T-cell (primary cell): ENCODE data around the gene STRN3. TPM values are rescaled to one million over a fixed set of nuclear protein-coding genes. Genes with fewer than 3 reads are reported as not detected.

Source experiments
- ATAC-seq, 4 experiments: fragments of 200-7000 bp in 3 of 4; fragments of 150-1000 bp in 1 of 4; cut with Tn5 transposase; replicated peaks in 1 of 4; 1 replicate in 3 of 4; 2 replicates in 1 of 4; pipeline ENCODE4 v1.10.0; 2021; ENCODE audit warnings: moderate library complexity in 3 of 4, mild to moderate bottlenecking in 2 of 4, moderate number of reproducible peaks in 1 of 4
- CTCF ChIA-PET, 2 donors: fragments of 300-600 bp; sonication (Branson Sonifier 250); formaldehyde crosslinking; loops; one replicate each; lab custom pipeline; 2022; ENCODE audit warnings: antibody characterized with exemption in 2 of 2; lab: Charles Lee
- POLR2A ChIA-PET, 2 donors: fragments of 300-600 bp; sonication (Branson Sonifier 250); formaldehyde crosslinking; loops; one replicate each; lab custom pipeline; 2022; ENCODE audit warnings: antibody characterized with exemption in 2 of 2; lab: Charles Lee
- DNase-seq, 35 experiments: peaks; one replicate each; pipeline versions ENCODE4 v3.0.0 to v3.0.0-alpha.2; 2013 to 2023
- H3K27ac ChIP-seq: one replicate; pipeline ENCODE4 v1.5.1; 2013; ENCODE audit warnings: low read length
- H3K27me3 ChIP-seq, 2 experiments: replicated peaks in 1 of 2; 1 replicate in 1 of 2; 2 replicates in 1 of 2; pipeline versions ENCODE4 v1.6.1 to v1.7.0; 2013; ENCODE audit warnings: low read length in 1 of 2, mixed read lengths in 1 of 2; ENCODE audit not compliant: control insufficient read depth in 2 of 2, insufficient read depth in 2 of 2; ENCODE audit errors: extremely low read depth in 1 of 2
- H3K36me3 ChIP-seq, 2 donors: 1 replicate in 1 of 2; 2 replicates in 1 of 2; pipeline versions ENCODE4 v1.6.1 to v1.7.0; 2013; ENCODE audit warnings: low read length in 1 of 2; ENCODE audit not compliant: control insufficient read depth in 2 of 2, insufficient read depth in 1 of 2; ENCODE audit errors: extremely low read depth in 1 of 2
- H3K4me1 ChIP-seq, 2 experiments: 1 replicate in 1 of 2; 2 replicates in 1 of 2; pipeline versions ENCODE4 v1.6.1 to v1.7.0; 2013; ENCODE audit warnings: low read length in 2 of 2, mixed read lengths in 1 of 2; ENCODE audit not compliant: insufficient read depth in 2 of 2, control insufficient read depth in 1 of 2; ENCODE audit errors: extremely low read depth in 1 of 2
- H3K4me3 ChIP-seq, 2 donors: 1 replicate in 1 of 2; 2 replicates in 1 of 2; pipeline versions ENCODE4 v1.5.1 to v1.7.0; 2013; ENCODE audit warnings: mild to moderate bottlenecking in 2 of 2, low read length in 1 of 2, moderate library complexity in 1 of 2; ENCODE audit not compliant: control insufficient read depth in 1 of 2; ENCODE audit errors: extremely low read depth in 1 of 2
- H3K9me3 ChIP-seq: 2 replicates; pipeline ENCODE4 v1.7.0; 2013
- H3K27ac Mint-ChIP-seq, 2 donors: one replicate each; pipeline ENCODE4 v1.8.0; 2020 to 2021; ENCODE audit warnings: mild to moderate bottlenecking in 2 of 2, mixed read lengths in 2 of 2
- H3K27me3 Mint-ChIP-seq, 2 donors: one replicate each; pipeline ENCODE4 v1.8.0; 2021 to 2022; ENCODE audit warnings: mixed read lengths in 2 of 2
- H3K36me3 Mint-ChIP-seq: one replicate; pipeline ENCODE4 v1.8.0; 2021; ENCODE audit warnings: mixed read lengths
- H3K4me1 Mint-ChIP-seq, 3 donors: one replicate each; pipeline ENCODE4 v1.8.0; 2020 to 2022; ENCODE audit warnings: mixed read lengths in 3 of 3, mild to moderate bottlenecking in 1 of 3
- H3K4me3 Mint-ChIP-seq, 3 donors: one replicate each; pipeline ENCODE4 v1.8.0; 2020 to 2022; ENCODE audit warnings: mild to moderate bottlenecking in 3 of 3, mixed read lengths in 3 of 3, moderate library complexity in 3 of 3
- H3K9me3 Mint-ChIP-seq, 3 donors: one replicate each; pipeline ENCODE4 v1.8.0; 2020 to 2022; ENCODE audit warnings: mixed read lengths in 3 of 3
- WGBS: methylation state at CpG from one replicate; pipeline ENCODE4 v1.1.5; 2013; ENCODE audit warnings: missing lambda C conversion rate; ENCODE audit not compliant: insufficient coverage; 5-methylcytosine and 5-hydroxymethylcytosine counted together
- total RNA-seq, 35 experiments: library from RNA in 6 of 35; stranded (reverse) in 6 of 35; fragments of 120-200 nt in 1 of 35; gene quantifications; one replicate each; pipeline versions ENCODE4 v1.2.1 to v1.2.4 and lab custom pipeline; 2013 to 2026

Gene STRN3
- total RNA-seq, 5 donors from 2014 or later (not counting 1 experiment from before 2014, with no cell fraction given): 18.4 to 31.4 (median 21.5) TPM

DNA sequence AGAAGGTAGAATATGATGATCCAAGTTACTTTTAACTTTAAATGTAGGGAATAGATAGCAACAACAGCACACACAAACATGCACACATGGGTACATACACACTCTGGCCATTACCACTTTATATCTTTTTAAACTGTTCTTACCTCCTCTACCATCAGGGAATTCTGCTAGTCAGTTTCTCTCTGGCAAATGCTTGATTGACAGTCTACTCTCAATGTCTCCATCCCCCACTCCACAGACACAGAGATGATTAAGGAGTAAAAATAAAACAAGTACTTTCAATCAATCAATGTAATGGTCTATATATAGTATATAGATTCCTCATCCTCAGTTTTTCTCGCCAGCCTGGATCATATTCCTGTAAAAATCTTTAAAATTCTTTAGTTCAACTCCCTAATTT, 16.1 kb upstream of the STRN3 start:
- ChIA-PET CTCF (interaction anchor here in 1 of 2 donors (0.6 kb wide), 1 partner anchor 8 kb away, joined by 4 read pairs; no protein-coding TSS in a partner anchor), POLR2A (no interaction called here)
- Histone ChIP-seq H3K9me3 (no peaks in the 10 kb centered on the region), H3K4me3 (no peak overlapping the region), H3K36me3 (no peaks in the 10 kb centered on the region), H3K27me3 (no peaks in the 10 kb centered on the region), H3K4me1 (no peaks in the 10 kb centered on the region), H3K27ac (no peak overlapping the region)
- peaks cover 5 to 11% (median 6%) of the 10 kb centered on the region in 3 donors for H3K4me1 Mint-ChIP-seq
- peaks cover 26% of the 10 kb centered on the region for H3K36me3 Mint-ChIP-seq
- ATAC-seq: no peak
- H3K27ac Mint-ChIP-seq: no peak overlapping the region
- no CpG with 5 or more reads among the region's 1 CpG for WGBS
- no peaks in the 10 kb centered on the region for H3K9me3 Mint-ChIP-seq
- H3K4me3 Mint-ChIP-seq: no peak overlapping the region
- DNase-seq: no peak
- H3K27me3 Mint-ChIP-seq: no peaks in the 10 kb centered on the region

DNA sequence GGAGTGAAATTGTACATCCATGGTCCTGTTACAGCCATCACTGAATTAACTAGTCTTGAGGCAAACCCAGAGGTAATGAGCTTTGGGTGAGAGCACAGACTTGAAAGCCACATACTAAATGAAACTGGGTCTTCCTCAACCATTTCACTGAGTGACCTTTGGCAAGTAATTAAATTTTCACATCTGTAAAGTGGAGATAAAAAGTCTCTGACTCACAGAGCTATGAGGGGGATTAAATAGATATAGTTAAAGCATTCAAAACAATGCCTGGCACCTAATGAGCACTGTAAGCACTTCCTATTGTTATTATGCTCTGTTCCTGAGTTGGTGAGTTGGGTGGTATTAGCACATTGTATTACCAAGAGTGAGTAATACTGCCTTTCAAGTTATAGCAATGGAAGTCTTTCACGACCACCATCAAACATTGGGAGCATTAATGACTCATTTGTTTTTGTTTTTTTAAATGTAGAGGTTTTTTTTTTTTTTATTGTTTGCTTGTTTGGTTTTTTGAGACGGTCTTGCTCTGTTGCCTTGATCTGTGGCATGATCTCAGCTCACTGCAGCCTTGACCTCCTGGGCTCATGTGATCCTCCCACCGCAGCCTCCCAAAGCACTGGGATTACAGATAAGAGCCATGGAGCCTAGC, 12.5 kb upstream of the STRN3 start:
- Mint-ChIP-seq H3K4me3 (no peak overlapping the region), H3K27ac (no peak overlapping the region), H3K4me1 (no peaks in the 10 kb centered on the region), H3K9me3 (no peaks in the 10 kb centered on the region), H3K36me3 (peaks cover 22% of the 10 kb centered on the region), H3K27me3 (no peaks in the 10 kb centered on the region)
- no peaks in the 10 kb centered on the region for H3K4me1 ChIP-seq
- ChIA-PET POLR2A (interaction anchor here (0.6 kb wide), 3 partner anchors 88 to 421 kb away, joined by 4 read pairs; no protein-coding TSS in a partner anchor), CTCF (interaction anchor here in 1 of 2 donors (0.6 kb wide), 1 partner anchor 48 kb away, joined by 5 read pairs; no protein-coding TSS in a partner anchor)
- ATAC-seq (no peak), DNase-seq (no peak)
- H3K36me3 ChIP-seq: peaks cover 0 to 3% of the 10 kb centered on the region in 2 donors
- H3K4me3 ChIP-seq: no peak overlapping the region
- no peak overlapping the region for H3K27ac ChIP-seq
- H3K9me3 ChIP-seq: no peaks in the 10 kb centered on the region
- H3K27me3 ChIP-seq: no peaks in the 10 kb centered on the region
- WGBS: no CpG with 5 or more reads among the region's 3 CpGs

DNA sequence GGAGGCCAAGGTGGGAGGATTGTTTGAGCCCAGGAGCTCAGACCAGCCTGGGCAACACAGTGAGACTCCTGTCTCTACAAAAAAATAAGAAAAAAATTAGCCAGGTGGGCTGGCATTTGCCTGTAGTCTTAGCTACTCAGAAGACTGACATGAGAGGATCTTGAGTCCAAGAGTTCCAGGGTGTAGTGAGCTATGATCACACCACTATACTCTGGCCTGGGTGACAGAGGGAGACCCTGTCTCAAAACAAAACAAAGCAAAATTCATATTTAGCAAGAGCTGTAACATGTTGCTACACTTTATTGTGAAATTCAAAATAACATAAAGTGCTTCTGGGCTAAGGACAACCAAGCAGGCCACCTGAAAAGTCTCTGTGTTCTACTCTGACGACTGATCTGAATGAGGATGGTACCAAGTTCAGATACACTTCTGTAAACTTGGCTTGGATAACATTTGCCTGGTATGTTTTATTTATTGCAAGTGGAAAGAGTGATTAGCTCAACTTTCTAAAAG, 11.6 kb upstream of the STRN3 start:
- Histone ChIP-seq H3K36me3 (peaks cover 0 to 3% of the 10 kb centered on the region in 2 donors), H3K27me3 (no peaks in the 10 kb centered on the region), H3K9me3 (no peaks in the 10 kb centered on the region), H3K4me1 (no peaks in the 10 kb centered on the region), H3K27ac (no peak overlapping the region), H3K4me3 (no peak overlapping the region)
- Mint-ChIP-seq H3K36me3 (peaks cover 19% of the 10 kb centered on the region), H3K4me3 (no peak overlapping the region), H3K4me1 (peaks cover 2 to 8% (median 3%) of the 10 kb centered on the region in 3 donors), H3K27ac (no peak overlapping the region), H3K9me3 (no peaks in the 10 kb centered on the region), H3K27me3 (no peaks in the 10 kb centered on the region)
- no peak for DNase-seq
- CTCF ChIA-PET: no interaction called here
- 100% methylated on average over 1 of the region's 1 CpG for WGBS
- no peak for ATAC-seq
- POLR2A ChIA-PET: no interaction called here

DNA sequence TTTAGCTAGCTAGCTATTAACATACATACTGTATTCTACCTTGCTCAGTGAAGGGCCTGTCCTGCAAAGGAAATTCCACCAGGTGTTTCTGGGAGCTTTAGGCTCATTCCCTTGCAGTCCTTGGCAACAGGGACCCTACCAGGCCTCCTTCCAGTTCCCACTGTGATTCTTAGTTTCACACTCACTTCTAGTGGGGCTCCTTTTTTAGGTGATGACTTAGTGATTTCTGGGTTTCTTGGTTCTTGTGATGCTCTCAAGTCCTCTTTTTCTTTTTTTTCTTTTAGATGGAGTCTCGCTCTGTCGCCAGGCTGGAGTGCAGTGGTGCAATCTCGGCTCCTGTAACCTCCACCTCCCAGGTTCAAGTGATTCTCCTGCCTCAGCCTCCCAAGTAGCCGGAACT, 10.4 kb upstream of the STRN3 start:
- H3K4me1 ChIP-seq: no peaks in the 10 kb centered on the region
- no peak overlapping the region for H3K4me3 ChIP-seq
- Mint-ChIP-seq H3K4me1 (peaks cover 7 to 11% (median 9%) of the 10 kb centered on the region in 3 donors), H3K9me3 (no peaks in the 10 kb centered on the region), H3K27me3 (no peaks in the 10 kb centered on the region), H3K36me3 (peaks cover 21% of the 10 kb centered on the region), H3K27ac (no peak overlapping the region), H3K4me3 (no peak overlapping the region)
- H3K36me3 ChIP-seq: peaks cover 0 to 3% of the 10 kb centered on the region in 2 donors
- H3K27me3 ChIP-seq: no peaks in the 10 kb centered on the region
- WGBS: no CpG with 5 or more reads among the region's 4 CpGs
- H3K9me3 ChIP-seq: no peaks in the 10 kb centered on the region
- CTCF ChIA-PET: no interaction called here
- no peak for DNase-seq
- no peak for ATAC-seq
- H3K27ac ChIP-seq: no peak overlapping the region
- POLR2A ChIA-PET: no interaction called here

DNA sequence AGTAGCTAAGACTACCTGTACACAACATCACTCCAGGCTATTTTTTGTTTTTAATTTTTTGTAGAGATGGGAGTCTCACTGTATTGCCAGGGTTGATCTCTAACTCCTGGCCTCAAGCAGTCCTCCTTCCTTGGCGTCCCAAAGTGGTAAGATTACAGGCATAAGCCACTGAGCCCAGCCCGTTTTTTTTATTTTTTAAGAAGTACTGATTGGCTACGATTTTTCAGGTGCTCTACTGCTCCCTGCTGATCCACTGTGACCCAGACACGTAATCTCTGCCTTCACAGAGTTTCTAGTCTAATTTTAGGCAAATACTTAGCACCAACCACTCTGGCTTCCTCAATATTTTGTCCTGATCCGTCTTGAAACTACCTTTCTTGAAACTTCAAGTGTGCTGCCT, 4.3 kb upstream of the STRN3 start:
- Histone ChIP-seq H3K4me3 (no peak overlapping the region), H3K36me3 (no peaks in the 10 kb centered on the region), H3K27ac (no peak overlapping the region), H3K9me3 (no peaks in the 10 kb centered on the region), H3K4me1 (peaks cover 0 to 8% of the 10 kb centered on the region in 2 experiments), H3K27me3 (no peaks in the 10 kb centered on the region)
- CTCF ChIA-PET: no interaction called here
- ATAC-seq (no peak), DNase-seq (no peak)
- no peaks in the 10 kb centered on the region for H3K27me3 Mint-ChIP-seq
- H3K4me1 Mint-ChIP-seq: peaks cover 35 to 46% (median 37%) of the 10 kb centered on the region in 3 donors
- POLR2A ChIA-PET: no interaction called here
- peak overlapping the region in 1 of 2 donors; percentile 5 for H3K27ac Mint-ChIP-seq
- 93% methylated on average over 4 of the region's 5 CpGs for WGBS
- no peaks in the 10 kb centered on the region for H3K9me3 Mint-ChIP-seq
- no peak overlapping the region for H3K4me3 Mint-ChIP-seq
- peaks cover 4% of the 10 kb centered on the region for H3K36me3 Mint-ChIP-seq

DNA sequence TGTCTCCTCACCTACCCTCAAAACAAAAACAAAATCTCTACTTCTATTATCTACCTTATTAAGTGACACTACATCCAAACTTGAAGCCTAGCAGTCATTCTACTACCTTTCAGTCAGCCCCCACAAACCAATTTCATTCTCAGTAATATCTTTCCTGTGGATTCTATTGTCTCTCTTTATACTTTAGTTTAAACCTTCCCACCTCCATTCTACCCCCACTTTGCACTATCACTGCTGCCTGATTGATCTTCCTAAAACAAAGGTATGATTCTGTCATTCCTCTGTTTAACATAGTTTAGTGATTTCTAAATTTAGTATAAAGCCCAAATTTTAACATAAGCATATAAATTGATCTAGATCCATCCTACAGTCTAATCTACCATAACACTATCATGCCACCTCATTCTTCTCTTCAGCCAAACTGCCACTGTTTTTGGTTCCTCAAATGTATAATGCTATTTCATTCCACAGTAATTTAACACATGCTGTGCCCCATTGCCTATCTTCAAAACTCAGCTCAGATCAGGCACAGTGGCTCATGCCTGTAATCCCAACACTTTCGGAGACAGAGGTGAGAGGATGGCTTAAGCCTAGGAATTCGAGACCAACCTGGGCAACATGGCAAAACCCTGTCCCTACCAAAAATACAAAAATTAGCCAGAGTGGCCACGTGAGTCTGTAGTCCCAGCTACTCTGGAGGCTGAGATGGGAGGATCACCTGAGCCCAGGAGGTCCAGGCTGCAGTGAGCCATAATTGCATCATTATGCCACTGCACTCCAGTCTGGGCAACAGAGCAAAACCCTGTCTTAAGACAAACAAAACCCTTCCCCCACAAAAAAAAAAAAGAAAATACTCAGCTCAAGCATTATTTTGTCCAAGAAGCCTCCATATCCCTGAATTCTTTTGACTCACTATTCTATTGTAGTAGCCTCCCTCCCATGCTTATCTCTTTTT, 3.1 kb upstream of the STRN3 start:
- no CpG with 5 or more reads among the region's 3 CpGs for WGBS
- ATAC-seq: no peak
- Mint-ChIP-seq H3K27ac (peak overlapping the region; percentile 50 to 61), H3K4me3 (no peak overlapping the region), H3K9me3 (no peaks in the 10 kb centered on the region), H3K36me3 (peaks cover 4% of the 10 kb centered on the region), H3K27me3 (no peaks in the 10 kb centered on the region), H3K4me1 (peaks cover 44 to 56% (median 46%) of the 10 kb centered on the region in 3 donors)
- H3K27me3 ChIP-seq: no peaks in the 10 kb centered on the region
- ChIA-PET POLR2A (interaction anchor here in 1 of 2 donors (0.5 to 1.0 kb wide), 3 partner anchors 11 to 406 kb away, joined by 3 to 4 read pairs (median 3); no protein-coding TSS in a partner anchor), CTCF (interaction anchor here in 1 of 2 donors (0.6 to 1.0 kb wide), 2 partner anchors 23 to 55 kb away, joined by 4 to 5 read pairs; no protein-coding TSS in a partner anchor)
- no peaks in the 10 kb centered on the region for H3K36me3 ChIP-seq
- H3K27ac ChIP-seq: no peak overlapping the region
- H3K9me3 ChIP-seq: no peaks in the 10 kb centered on the region
- peaks cover 7 to 10% of the 10 kb centered on the region in 2 experiments for H3K4me1 ChIP-seq
- DNase-seq: no peak
- no peak overlapping the region for H3K4me3 ChIP-seq
